PC-9 (cell line): ENCODE data around the gene DFFB. TPM values are rescaled to one million over a fixed set of nuclear protein-coding genes. Genes with fewer than 3 reads are reported as not detected.
A peak's percentile ranks its signal among the peaks of the same experiment; 100 is the strongest.

ENCODE experiments used
- BruUV-seq: library from RNA; stranded (reverse); fragments of 400-500 nt; replicated peaks from 2 replicates; lab custom pipeline; 2021; lab: Mats Ljungman, UMichigan
- CTCF ChIA-PET: fragments of 300-600 bp; sonication (Branson Sonifier 250); formaldehyde crosslinking; loops from one replicate; lab custom pipeline; 2022; ENCODE audit warnings: antibody characterized with exemption; lab: Charles Lee
- POLR2A ChIA-PET: fragments of 300-600 bp; sonication (Branson Sonifier 250); formaldehyde crosslinking; loops from one replicate; lab custom pipeline; 2022; ENCODE audit warnings: antibody characterized with exemption; ENCODE audit not compliant: unreplicated experiment; lab: Charles Lee
- DNase-seq, 2 experiments: peaks; one replicate each; pipeline versions ENCODE4 v3.0.0 to v3.0.0-alpha.2; 2015 to 2022; ENCODE audit warnings: mixed read lengths in 1 of 2
- H2AFZ ChIP-seq: fragments of 200-600 bp; sonication (generic); 2 replicates; pipeline ENCODE4 v1.8.1; 2017; ENCODE audit warnings: antibody characterized with exemption
- H3F3A ChIP-seq: fragments of 200-600 bp; sonication (generic); 2 replicates; pipeline ENCODE4 v1.8.1; 2017; ENCODE audit warnings: antibody characterized with exemption, mild to moderate bottlenecking, low read depth; ENCODE audit not compliant: insufficient read depth
- H3K27ac ChIP-seq: fragments of 200-600 bp; sonication (generic); 2 replicates; pipeline ENCODE4 v1.6.1; 2016; ENCODE audit warnings: mixed run types
- H3K27me3 ChIP-seq: fragments of 200-600 bp; sonication (generic); 2 replicates; pipeline ENCODE4 v1.6.1; 2016; ENCODE audit warnings: low read depth, mixed run types; ENCODE audit not compliant: insufficient read depth
- H3K36me3 ChIP-seq: fragments of 200-600 bp; sonication (generic); 2 replicates; pipeline ENCODE4 v1.6.1; 2016; ENCODE audit warnings: low read depth, mixed run types
- H3K4me1 ChIP-seq: fragments of 200-600 bp; sonication (generic); replicated peaks from 2 replicates; pipeline ENCODE4 v1.6.1; 2016; ENCODE audit warnings: mixed run types; ENCODE audit not compliant: insufficient read depth
- H3K4me2 ChIP-seq: fragments of 200-600 bp; sonication (generic); 2 replicates; pipeline ENCODE4 v1.6.1; 2017; ENCODE audit warnings: mixed run types
- H3K4me3 ChIP-seq: fragments of 200-600 bp; sonication (generic); 2 replicates; pipeline ENCODE4 v1.6.1; 2016; ENCODE audit warnings: mixed run types
- H3K79me2 ChIP-seq: fragments of 200-600 bp; sonication (generic); 2 replicates; pipeline ENCODE4 v1.6.1; 2017; ENCODE audit warnings: low read depth, mixed run types
- H3K9me2 ChIP-seq: fragments of 200-600 bp; sonication (generic); 2 replicates; pipeline ENCODE4 v1.8.1; 2017; ENCODE audit warnings: mild to moderate bottlenecking; ENCODE audit not compliant: insufficient read depth
- H3K9me3 ChIP-seq: fragments of 200-600 bp; sonication (generic); 2 replicates; pipeline ENCODE4 v1.8.1; 2016; ENCODE audit warnings: low read depth; ENCODE audit not compliant: insufficient read depth
- H4K20me1 ChIP-seq: fragments of 200-600 bp; sonication (generic); 2 replicates; pipeline ENCODE4 v1.8.1; 2017; ENCODE audit not compliant: insufficient read depth
- CTCF ChIP-seq: fragments of 200-600 bp; sonication (generic); conservative IDR thresholded peaks from 2 replicates; pipeline ENCODE4 v1.6.1; 2017; ENCODE audit warnings: mixed run types, antibody characterized with exemption, mild to moderate bottlenecking, moderate library complexity
- EZH2 ChIP-seq: fragments of 200-600 bp; sonication (generic); IDR thresholded peaks from 2 replicates; pipeline ENCODE4 v1.8.0; 2017; ENCODE audit warnings: antibody characterized with exemption, low read depth
- intact Hi-C: fragments of 100-400 bp; cut with micrococcal nuclease; formaldehyde crosslinking; loops from one replicate; pipeline ENCODE4 v1.10.0; 2022; ENCODE audit not compliant: unreplicated experiment
- total RNA-seq: library from RNA; stranded (reverse); gene quantifications from 2 replicates; pipeline ENCODE4 v1.2.3, GENCODE V29; 2021

Gene DFFB
- total RNA-seq, 1 experiment from 2014 or later: 4.7 TPM

GRCh38 chr1:3852711-3853485 lies 4.4 kb upstream of the DFFB start:
- BruUV-seq: no TSS peak
- TF ChIP-seq CTCF (no peak), EZH2 (no peak)
- DNase-seq: no peak

GRCh38 chr1:3857791-3858129 lies 484 bp downstream of the DFFB start:
- peak overlapping the region; percentile 84 for H3K4me3 ChIP-seq
- no peaks in the 10 kb centered on the region for H3K27me3 ChIP-seq
- peaks cover 41% of the 10 kb centered on the region for H3K79me2 ChIP-seq
- H2AFZ ChIP-seq: peak overlapping the region; percentile 94
- peak overlapping the region; percentile 94 for H3K4me2 ChIP-seq
- ChIA-PET CTCF (interaction anchor here (0.6 to 1.5 kb wide), 2 partner anchors 93 to 405 kb away, joined by 6 to 7 read pairs; no protein-coding TSS in a partner anchor), POLR2A (interaction anchor here (0.6 kb wide), 2 partner anchors 31 to 42 kb away, joined by 5 to 12 read pairs; no protein-coding TSS in a partner anchor)
- peaks cover 16% of the 10 kb centered on the region for H3K4me1 ChIP-seq
- no peaks in the 10 kb centered on the region for H3K9me3 ChIP-seq
- no peak overlapping the region for H3K27ac ChIP-seq
- no peaks in the 10 kb centered on the region for H3K9me2 ChIP-seq
- H3F3A ChIP-seq: no peaks in the 10 kb centered on the region
- H4K20me1 ChIP-seq: peaks cover 21% of the 10 kb centered on the region
- TF ChIP-seq EZH2 (no peak), CTCF (no peak)
- no peak for DNase-seq
- BruUV-seq: no TSS peak
- intact Hi-C loops: loop anchor here (1.0 kb wide), 1 partner anchor 43 kb away; the partner anchor contains the start of gene C1orf174
- no peaks in the 10 kb centered on the region for H3K36me3 ChIP-seq

More at GRCh38 chr1:3852711-3853485, 4.4 kb upstream of the DFFB start:
- Histone ChIP-seq H4K20me1 (peaks cover 21% of the 10 kb centered on the region), H3F3A (no peaks in the 10 kb centered on the region), H3K9me2 (no peaks in the 10 kb centered on the region), H3K9me3 (no peaks in the 10 kb centered on the region), H3K79me2 (peaks cover 32% of the 10 kb centered on the region), H3K27me3 (no peaks in the 10 kb centered on the region), H3K36me3 (no peaks in the 10 kb centered on the region; the same call in 1 of the 2 replicates), H2AFZ (no peak overlapping the region), H3K4me3 (no peak overlapping the region), H3K27ac (no peak overlapping the region), H3K4me2 (no peak overlapping the region), H3K4me1 (peaks cover 9% of the 10 kb centered on the region)
- intact Hi-C loops: no loop called here
- ChIA-PET CTCF (no interaction called here), POLR2A (no interaction called here)

GRCh38 chr1:3858231-3858981 lies 1.1 kb downstream of the DFFB start:
- peak overlapping the region; percentile 84 for H3K4me3 ChIP-seq
- H3F3A ChIP-seq: no peaks in the 10 kb centered on the region
- no peak for TF ChIP-seq CTCF
- no peak overlapping the region for H3K27ac ChIP-seq
- H2AFZ ChIP-seq: peak overlapping the region; percentile 94
- no TSS peak for BruUV-seq
- H3K4me2 ChIP-seq: peak overlapping the region; percentile 94
- no peaks in the 10 kb centered on the region for H3K27me3 ChIP-seq
- ChIA-PET POLR2A (no interaction called here), CTCF (interaction anchor here (0.6 to 1.5 kb wide), 2 partner anchors 92 to 405 kb away, joined by 6 to 7 read pairs; no protein-coding TSS in a partner anchor)
- peaks cover 36% of the 10 kb centered on the region for H3K79me2 ChIP-seq
- intact Hi-C loops: no loop called here
- no peaks in the 10 kb centered on the region for H3K9me2 ChIP-seq
- no peaks in the 10 kb centered on the region for H3K9me3 ChIP-seq
- DNase-seq: peak in 1 of 2 experiments; percentile 3
- H4K20me1 ChIP-seq: peaks cover 15% of the 10 kb centered on the region
- peaks cover 16% of the 10 kb centered on the region for H3K4me1 ChIP-seq
- H3K36me3 ChIP-seq: no peaks in the 10 kb centered on the region
